Measurements from ENCODE around the gene GNB1.
A peak's percentile ranks its signal among the peaks of the same experiment; 100 is the strongest.

The GNB1 gene

GRCh38 chr1:1788136-1788535 is 102.8 kb downstream of the GNB1 start:
- H3K4me1 Mint-ChIP-seq (ENCODE audit: low read depth), result peaks cover 5% of the 10 kb centered on the region
- no peaks in the 10 kb centered on the region for H3K9me3 Mint-ChIP-seq
- H3K36me3 Mint-ChIP-seq (ENCODE audit: low read depth), result peaks cover 69% of the 10 kb centered on the region
- no peak overlapping the region for H3K4me3 Mint-ChIP-seq
- no peak overlapping the region for H3K27ac Mint-ChIP-seq
- no peaks in the 10 kb centered on the region for H3K27me3 Mint-ChIP-seq

GRCh38 chr1:1786836-1787605 is 103.9 kb downstream of the GNB1 start:
- H3K4me1 Mint-ChIP-seq (ENCODE audit: low read depth), result peaks cover 11% of the 10 kb centered on the region
- no peaks in the 10 kb centered on the region for H3K27me3 Mint-ChIP-seq
- no peaks in the 10 kb centered on the region for H3K9me3 Mint-ChIP-seq
- peak overlapping the region; percentile 24 for H3K27ac Mint-ChIP-seq
- peaks cover 62% of the 10 kb centered on the region for H3K36me3 Mint-ChIP-seq (ENCODE audit: low read depth)
- no peak overlapping the region for H3K4me3 Mint-ChIP-seq

- Mint-ChIP-seq H3K4me3 (no peak overlapping the region), H3K9me3 (no peaks in the 10 kb centered on the region), H3K4me1 (ENCODE audit: low read depth) (peaks cover 24% of the 10 kb centered on the region), H3K27me3 (no peaks in the 10 kb centered on the region), H3K36me3 (ENCODE audit: low read depth) (peaks cover 54% of the 10 kb centered on the region), H3K27ac (no peak overlapping the region)
Observed at GRCh38 chr1:1785666-1786065, 105.2 kb downstream of the GNB1 start.

- Mint-ChIP-seq H3K36me3 (ENCODE audit: low read depth) (peaks cover 47% of the 10 kb centered on the region), H3K27me3 (no peaks in the 10 kb centered on the region), H3K4me3 (no peak overlapping the region)
Observed at GRCh38 chr1:1784933-1785332, 106.0 kb downstream of the GNB1 start.

GRCh38 chr1:1783320-1783719 is 107.6 kb downstream of the GNB1 start:
- no peaks in the 10 kb centered on the region for H3K27me3 Mint-ChIP-seq
- H3K36me3 Mint-ChIP-seq (ENCODE audit: low read depth), result peaks cover 36% of the 10 kb centered on the region
- no peaks in the 10 kb centered on the region for H3K9me3 Mint-ChIP-seq
- H3K27ac Mint-ChIP-seq, result peak overlapping the region; percentile 43
- H3K4me1 Mint-ChIP-seq (ENCODE audit: low read depth), result peaks cover 42% of the 10 kb centered on the region
- peak overlapping the region; percentile 30 for H3K4me3 Mint-ChIP-seq

More at GRCh38 chr1:1784933-1785332, 106.0 kb downstream of the GNB1 start:
- peaks cover 31% of the 10 kb centered on the region for H3K4me1 Mint-ChIP-seq (ENCODE audit: low read depth)
- H3K9me3 Mint-ChIP-seq, result no peaks in the 10 kb centered on the region
- H3K27ac Mint-ChIP-seq, result no peak overlapping the region

GRCh38 chr1:1782399-1783221 is 108.3 kb downstream of the GNB1 start:
- Mint-ChIP-seq H3K27me3 (no peaks in the 10 kb centered on the region), H3K9me3 (no peaks in the 10 kb centered on the region), H3K36me3 (ENCODE audit: low read depth) (peaks cover 30% of the 10 kb centered on the region), H3K4me3 (peak overlapping the region; percentile 30), H3K27ac (peak overlapping the region; percentile 52), H3K4me1 (ENCODE audit: low read depth) (peaks cover 43% of the 10 kb centered on the region)

GRCh38 chr1:1781526-1781903 is 109.4 kb downstream of the GNB1 start:
- Mint-ChIP-seq H3K36me3 (ENCODE audit: low read depth) (peaks cover 19% of the 10 kb centered on the region), H3K9me3 (no peaks in the 10 kb centered on the region), H3K4me3 (peak overlapping the region; percentile 10), H3K27me3 (no peaks in the 10 kb centered on the region), H3K4me1 (ENCODE audit: low read depth) (peaks cover 53% of the 10 kb centered on the region), H3K27ac (peak overlapping the region; percentile 83)

- H3K4me1 Mint-ChIP-seq (ENCODE audit: low read depth), result peaks cover 60% of the 10 kb centered on the region
- no peaks in the 10 kb centered on the region for H3K9me3 Mint-ChIP-seq
- peak overlapping the region; percentile 83 for H3K27ac Mint-ChIP-seq
- peak overlapping the region; percentile 44 for H3K4me3 Mint-ChIP-seq
- H3K36me3 Mint-ChIP-seq (ENCODE audit: low read depth), result peaks cover 15% of the 10 kb centered on the region
- H3K27me3 Mint-ChIP-seq, result no peaks in the 10 kb centered on the region
Observed at GRCh38 chr1:1780598-1781525, 110.0 kb downstream of the GNB1 start.

- no peaks in the 10 kb centered on the region for H3K9me3 Mint-ChIP-seq
- peaks cover 13% of the 10 kb centered on the region for H3K36me3 Mint-ChIP-seq (ENCODE audit: low read depth)
- H3K4me1 Mint-ChIP-seq (ENCODE audit: low read depth), result peaks cover 69% of the 10 kb centered on the region
- H3K4me3 Mint-ChIP-seq, result peak overlapping the region; percentile 44
- H3K27me3 Mint-ChIP-seq, result no peaks in the 10 kb centered on the region
- H3K27ac Mint-ChIP-seq, result peak overlapping the region; percentile 83
Observed at GRCh38 chr1:1779691-1780597, 110.9 kb downstream of the GNB1 start.

- H3K9me3 Mint-ChIP-seq, result no peaks in the 10 kb centered on the region
- peaks cover 69% of the 10 kb centered on the region for H3K4me1 Mint-ChIP-seq (ENCODE audit: low read depth)
- H3K27me3 Mint-ChIP-seq, result no peaks in the 10 kb centered on the region
- peaks cover 8% of the 10 kb centered on the region for H3K36me3 Mint-ChIP-seq (ENCODE audit: low read depth)
- peak overlapping the region; percentile 74 for H3K4me3 Mint-ChIP-seq
- H3K27ac Mint-ChIP-seq, result peak overlapping the region; percentile 83
Observed at GRCh38 chr1:1779320-1779675, 111.6 kb downstream of the GNB1 start.

GRCh38 chr1:1778663-1779319 is 112.1 kb downstream of the GNB1 start:
- H3K36me3 Mint-ChIP-seq (ENCODE audit: low read depth), result peaks cover 8% of the 10 kb centered on the region
- H3K27ac Mint-ChIP-seq, result peak overlapping the region; percentile 83
- peak overlapping the region; percentile 74 for H3K4me3 Mint-ChIP-seq
- H3K9me3 Mint-ChIP-seq, result no peaks in the 10 kb centered on the region
- peaks cover 69% of the 10 kb centered on the region for H3K4me1 Mint-ChIP-seq (ENCODE audit: low read depth)
- H3K27me3 Mint-ChIP-seq, result no peaks in the 10 kb centered on the region

GRCh38 chr1:1777950-1778662 is 112.8 kb downstream of the GNB1 start, which contains the start of gene NADK:
TSS of gene NADK (minus strand) at chr1:1778470. CDS start at chr1:1765406, 13,064 bp downstream.
- H3K27ac Mint-ChIP-seq, result peak within 1 kb of the TSS; percentile 83
- H3K4me1 Mint-ChIP-seq (ENCODE audit: low read depth), result peaks cover 64% of the 10 kb centered on the region
- H3K36me3 Mint-ChIP-seq (ENCODE audit: low read depth), result peaks cover 8% of the 10 kb centered on the region
- peak within 1 kb of the TSS; percentile 82 for H3K4me3 Mint-ChIP-seq
- no peaks in the 10 kb centered on the region for H3K9me3 Mint-ChIP-seq
- H3K27me3 Mint-ChIP-seq, result no peaks in the 10 kb centered on the region

GRCh38 chr1:1777583-1777899 is 113.3 kb downstream of the GNB1 start:
- Mint-ChIP-seq H3K36me3 (ENCODE audit: low read depth) (peaks cover 10% of the 10 kb centered on the region), H3K4me1 (ENCODE audit: low read depth) (peaks cover 58% of the 10 kb centered on the region), H3K9me3 (no peaks in the 10 kb centered on the region), H3K4me3 (peak overlapping the region; percentile 82), H3K27me3 (no peaks in the 10 kb centered on the region), H3K27ac (peak overlapping the region; percentile 80)

All from stimulated activated naive CD8-positive, alpha-beta T cell treated with anti-CD3 and anti-CD28 coated beads, Interleukin-15, Interleukin-2, amounts not matched to agents 100 ng/mL and 50 ng/mL, for 24 hours (primary cell).